Left ventricle myocardium inferior (tissue), 1 donor: Measurements from ENCODE around the gene RERE. TPM values are rescaled to one million over a fixed set of nuclear protein-coding genes. Genes with fewer than 3 reads are reported as not detected.

ENCODE experiments used
- DNase-seq: peaks from one replicate; pipeline ENCODE4 v3.0.0-alpha.2; 2020
- H3K27ac ChIP-seq: fragments of 200-600 bp; replicated peaks from 2 replicates; pipeline ENCODE4 v1.8.0; 2021
- H3K27me3 ChIP-seq: fragments of 200-600 bp; 2 replicates; pipeline ENCODE4 v1.8.0; 2021; ENCODE audit warnings: low read depth
- H3K36me3 ChIP-seq: fragments of 200-600 bp; 2 replicates; pipeline ENCODE4 v1.8.0; 2021
- H3K4me1 ChIP-seq: fragments of 200-600 bp; 2 replicates; pipeline ENCODE4 v1.8.0; 2021
- H3K4me3 ChIP-seq: fragments of 200-600 bp; 2 replicates; pipeline ENCODE4 v1.8.0; 2021; ENCODE audit warnings: mild to moderate bottlenecking, moderate library complexity
- H3K9me3 ChIP-seq: fragments of 200-600 bp; replicated peaks from 2 replicates; pipeline ENCODE4 v1.8.0; 2021
- CTCF ChIP-seq: fragments of 200-600 bp; IDR thresholded peaks from 2 replicates; pipeline ENCODE4 v1.8.0; 2021; ENCODE audit warnings: antibody characterized with exemption, mild to moderate bottlenecking, borderline replicate concordance
- intact Hi-C: fragments of 100-400 bp; cut with micrococcal nuclease; formaldehyde crosslinking; loops from one replicate; pipeline ENCODE4 v1.11.0; 2022
- total RNA-seq: library from RNA; stranded (reverse); fragmentation: NEBNext Ultra II Directional; extraction: Animal tissue kit (Norgen Biotek cat#: 25700); gene quantifications from one replicate; pipeline ENCODE4 v1.2.1, GENCODE V29; 2021
- donor health status: DM: no; HTN: yes; CAD: no; lungs with severe emphysema.

RERE gene
- total RNA-seq, 1 donor from 2014 or later, result 141 TPM

- H3K36me3 ChIP-seq, result no peaks in the 10 kb centered on the region
- no peak for TF ChIP-seq CTCF
- peaks cover 6% of the 10 kb centered on the region for H3K9me3 ChIP-seq
- H3K4me1 ChIP-seq, result peaks cover 43% of the 10 kb centered on the region
- no peak overlapping the region for H3K27ac ChIP-seq
- intact Hi-C loops, result no loop called here
- no peak for DNase-seq
- H3K4me3 ChIP-seq, result no peak overlapping the region
- no peaks in the 10 kb centered on the region for H3K27me3 ChIP-seq
These were observed 125.8 kb downstream of the RERE start for GRCh38 chr1:8691662-8692061.

GRCh38 chr1:8690253-8690525, 127.3 kb downstream of the RERE start:
- Histone ChIP-seq H3K4me1 (peaks cover 42% of the 10 kb centered on the region), H3K27ac (no peak overlapping the region), H3K36me3 (no peaks in the 10 kb centered on the region), H3K4me3 (no peak overlapping the region), H3K27me3 (no peaks in the 10 kb centered on the region), H3K9me3 (peaks cover 6% of the 10 kb centered on the region)
- DNase-seq, result no peak
- intact Hi-C loops, result no loop called here
- no peak for TF ChIP-seq CTCF

GRCh38 chr1:8689431-8690252, 127.8 kb downstream of the RERE start:
- Histone ChIP-seq H3K4me3 (no peak overlapping the region), H3K36me3 (no peaks in the 10 kb centered on the region), H3K9me3 (peaks cover 6% of the 10 kb centered on the region), H3K27me3 (no peaks in the 10 kb centered on the region), H3K4me1 (peaks cover 42% of the 10 kb centered on the region), H3K27ac (no peak overlapping the region)
- DNase-seq, result no peak
- TF ChIP-seq CTCF, result no peak
- intact Hi-C loops, result no loop called here

- Histone ChIP-seq H3K9me3 (peaks cover 6% of the 10 kb centered on the region), H3K4me3 (no peak overlapping the region), H3K4me1 (peaks cover 21% of the 10 kb centered on the region), H3K36me3 (no peaks in the 10 kb centered on the region), H3K27me3 (no peaks in the 10 kb centered on the region), H3K27ac (no peak overlapping the region)
- no peak for TF ChIP-seq CTCF
- DNase-seq, result no peak
- intact Hi-C loops, result no loop called here
These were observed 129.9 kb downstream of the RERE start for GRCh38 chr1:8687538-8687937.

- no peak for TF ChIP-seq CTCF
- intact Hi-C loops, result no loop called here
- H3K4me1 ChIP-seq, result peaks cover 21% of the 10 kb centered on the region
- no peak for DNase-seq
- peaks cover 6% of the 10 kb centered on the region for H3K9me3 ChIP-seq
- no peak overlapping the region for H3K4me3 ChIP-seq
- H3K27ac ChIP-seq, result peak overlapping the region; percentile 29
- H3K36me3 ChIP-seq, result no peaks in the 10 kb centered on the region
- H3K27me3 ChIP-seq, result no peaks in the 10 kb centered on the region
These were observed 130.4 kb downstream of the RERE start for GRCh38 chr1:8687039-8687438.

GRCh38 chr1:8685463-8685862, 132.0 kb downstream of the RERE start:
- intact Hi-C loops, result no loop called here
- no peak for TF ChIP-seq CTCF
- H3K4me3 ChIP-seq, result no peak overlapping the region
- peaks cover 6% of the 10 kb centered on the region for H3K9me3 ChIP-seq
- peaks cover 26% of the 10 kb centered on the region for H3K4me1 ChIP-seq
- no peak overlapping the region for H3K27ac ChIP-seq
- no peaks in the 10 kb centered on the region for H3K27me3 ChIP-seq
- no peaks in the 10 kb centered on the region for H3K36me3 ChIP-seq
- no peak for DNase-seq
